GM13976 (cell line): ENCODE data around the gene HOXB4.

Source experiments
- DNase-seq: peaks from one replicate; pipeline ENCODE4 v3.0.0; 2012; ENCODE audit warnings: low spot score
- CTCF ChIP-seq: IDR thresholded peaks from 2 replicates; pipeline ENCODE4 v1.5.1; 2012; ENCODE audit warnings: borderline replicate concordance, mild to moderate bottlenecking; ENCODE audit not compliant: insufficient read depth; ENCODE audit errors: extremely low read depth, missing control alignments, control extremely low read depth
- in situ Hi-C: fragments of 300-500 bp; cut with MboI; formaldehyde crosslinking; loops from one replicate; pipeline ENCODE4 v1.12.0; 2022; ENCODE audit warnings: low sequenced_read_pairs, mixed read lengths, inconsistent platforms; ENCODE audit not compliant: unreplicated experiment

Gene HOXB4

GRCh38 chr17:48610282-48611211, 32.4 kb upstream of the HOXB4 start, which contains the start of gene HOXB7:
TSS of gene HOXB7 (minus strand) at chr17:48611017. CDS start at chr17:48610918, 99 bp downstream.
- peak; percentile 84 for DNase-seq
- in situ Hi-C loops = no loop called here

GRCh38 chr17:48609759-48610281, 31.7 kb upstream of the HOXB4 start:
- DNase-seq = no peak
- in situ Hi-C loops = no loop called here

More at GRCh38 chr17:48610282-48611211, 32.4 kb upstream of the HOXB4 start, which contains the start of gene HOXB7:
- TF ChIP-seq CTCF = no peak

GRCh38 chr17:48609033-48609432, 30.9 kb upstream of the HOXB4 start:
- no peak for DNase-seq
- no peak for TF ChIP-seq CTCF
- in situ Hi-C loops = no loop called here

More at GRCh38 chr17:48609759-48610281, 31.7 kb upstream of the HOXB4 start:
- TF ChIP-seq CTCF = no peak

GRCh38 chr17:48608494-48608834, 30.3 kb upstream of the HOXB4 start:
- no peak for TF ChIP-seq CTCF
- in situ Hi-C loops = no loop called here
- no peak for DNase-seq

- no peak for TF ChIP-seq CTCF
- DNase-seq = no peak
- in situ Hi-C loops = no loop called here
Observed at GRCh38 chr17:48606892-48607614, 28.9 kb upstream of the HOXB4 start.
